ENCODE results near the gene PSMA1.
"Not testable (repeated sequence)": the region's sequence is repeated elsewhere in the genome, so short reads cannot be mapped to it uniquely, and the experiment has no call there.

The PSMA1 gene

DNA sequence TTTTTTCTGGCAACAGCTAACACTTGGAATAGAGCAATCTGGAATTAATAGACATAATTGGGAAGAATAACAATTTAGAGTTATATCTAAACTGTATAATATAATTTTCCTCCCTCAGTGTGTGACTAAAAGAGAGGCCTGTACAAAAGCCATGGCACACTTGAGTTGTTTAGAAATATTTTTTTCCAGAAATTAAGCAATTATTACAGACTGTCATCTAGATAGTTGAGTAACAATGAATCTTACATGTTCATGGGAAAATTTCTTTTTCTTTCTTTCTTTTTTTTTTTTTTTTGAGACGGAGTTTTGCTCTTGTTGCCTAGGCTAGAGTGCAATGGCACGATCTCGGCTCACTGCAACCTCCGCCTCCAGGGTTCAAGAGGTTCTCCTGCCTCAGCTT, 15.0 kb upstream of the PSMA1 start:
- DNase-seq (ENCODE audit: low read depth, low spot score); H3K27ac ChIP-seq: not testable (repeated sequence)

DNA sequence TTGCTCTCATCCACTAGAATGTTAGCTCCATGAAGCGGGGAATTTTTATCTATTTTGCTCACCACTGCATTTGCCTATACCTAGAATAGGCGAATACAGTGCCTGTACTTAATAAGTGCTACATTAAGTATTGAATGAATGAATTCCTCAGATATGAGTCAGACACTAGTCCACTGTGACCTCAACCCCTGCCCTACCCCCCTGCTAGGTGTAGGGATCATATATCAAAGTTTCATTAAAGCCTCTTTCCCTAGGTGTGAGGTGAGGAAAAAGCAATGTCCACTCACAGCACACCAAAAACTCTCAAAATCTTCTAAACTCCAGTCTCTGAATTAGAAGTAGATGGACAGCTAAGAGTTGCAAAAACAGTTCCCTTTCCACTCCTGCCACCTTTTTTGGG, 9.8 kb upstream of the PSMA1 start:
- no peak for DNase-seq (ENCODE audit: low read depth, low spot score)
- no peak overlapping the region for H3K27ac ChIP-seq

DNA sequence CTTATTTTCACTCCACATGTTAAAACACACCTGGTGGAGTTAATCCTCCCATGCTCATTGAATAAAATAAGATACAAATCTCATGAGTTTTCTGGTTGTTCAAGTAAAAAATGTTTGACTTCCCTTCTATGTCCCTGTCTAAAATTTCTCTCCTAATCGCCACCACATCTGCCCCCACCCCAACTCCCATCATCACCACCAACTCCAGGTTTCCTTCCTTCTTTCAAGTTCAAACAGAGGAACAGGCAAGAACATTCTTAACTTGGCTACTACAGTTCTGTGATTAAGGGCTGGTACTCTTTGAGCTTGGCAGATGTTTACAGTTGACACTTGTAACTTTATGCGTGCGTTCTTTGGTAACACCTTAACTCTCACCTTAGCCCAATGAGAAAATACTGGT, 9.1 kb upstream of the PSMA1 start:
- no peak for DNase-seq (ENCODE audit: low read depth, low spot score)
- H3K27ac ChIP-seq, result no peak overlapping the region

DNA sequence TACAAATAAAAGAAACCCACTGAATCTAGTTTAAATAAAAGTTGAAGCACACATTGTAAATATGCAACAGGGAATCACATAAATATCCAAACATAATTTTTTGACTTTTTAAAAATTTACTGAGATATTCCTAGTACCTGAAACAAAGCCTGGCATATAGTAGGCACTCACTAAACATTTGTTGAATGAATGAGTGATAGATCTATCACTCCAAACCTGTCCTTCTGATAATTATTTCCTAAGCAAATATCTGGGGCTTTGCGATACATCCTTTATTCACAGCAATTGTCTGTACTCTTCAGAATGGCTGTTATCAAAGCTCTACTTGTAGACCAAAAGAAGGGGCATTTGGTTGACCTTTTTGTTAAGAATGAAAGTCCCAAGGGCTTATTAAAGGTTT, 2.6 kb upstream of the PSMA1 start:
- H3K27ac ChIP-seq, result no peak overlapping the region

DNA sequence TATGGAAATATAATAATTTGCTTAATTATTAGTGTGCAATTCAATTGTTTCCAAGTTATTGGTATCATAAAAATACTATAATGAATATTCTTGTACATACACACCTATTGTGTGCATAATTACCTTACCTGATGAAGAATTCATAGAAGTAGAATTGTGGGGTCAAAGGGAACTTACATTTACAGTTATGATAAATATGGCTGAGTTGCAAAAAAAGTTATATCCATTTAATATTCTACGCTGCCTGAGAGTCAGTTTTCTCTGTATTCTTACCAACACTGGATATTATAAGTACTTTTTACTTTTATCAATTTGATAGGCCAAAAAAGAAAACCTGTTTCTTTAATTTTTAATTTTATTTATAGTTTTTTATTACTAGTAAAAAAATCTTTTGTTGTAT, 2.1 kb upstream of the PSMA1 start:
- H3K27ac ChIP-seq, result no peak overlapping the region
- no peak for DNase-seq (ENCODE audit: low read depth, low spot score)

More for the DNA sequence above, 2.6 kb upstream of the PSMA1 start:
- no peak for DNase-seq (ENCODE audit: low read depth, low spot score)

DNA sequence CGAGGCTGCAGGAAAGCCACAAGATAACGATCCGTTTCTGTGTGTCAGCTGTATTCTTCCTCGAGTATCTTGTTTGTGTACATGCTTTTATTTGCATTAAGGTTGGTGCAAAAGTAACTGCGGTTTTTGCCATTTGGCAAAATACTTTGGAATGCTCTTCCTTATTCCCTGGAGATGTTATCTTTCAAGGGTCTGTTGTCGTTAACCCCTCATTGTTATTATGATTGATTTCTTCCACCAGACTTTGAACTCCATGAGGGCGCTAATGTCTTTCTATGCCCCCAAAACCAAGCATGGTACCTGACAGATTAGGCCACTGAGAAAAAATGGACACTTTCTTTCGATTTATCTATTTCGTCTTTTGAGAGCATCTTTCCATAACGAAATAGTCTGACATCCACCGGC, 563 bp upstream of the PSMA1 start:
- no peak for DNase-seq (ENCODE audit: low read depth, low spot score)
- peak overlapping the region; percentile 93 for H3K27ac ChIP-seq

DNA sequence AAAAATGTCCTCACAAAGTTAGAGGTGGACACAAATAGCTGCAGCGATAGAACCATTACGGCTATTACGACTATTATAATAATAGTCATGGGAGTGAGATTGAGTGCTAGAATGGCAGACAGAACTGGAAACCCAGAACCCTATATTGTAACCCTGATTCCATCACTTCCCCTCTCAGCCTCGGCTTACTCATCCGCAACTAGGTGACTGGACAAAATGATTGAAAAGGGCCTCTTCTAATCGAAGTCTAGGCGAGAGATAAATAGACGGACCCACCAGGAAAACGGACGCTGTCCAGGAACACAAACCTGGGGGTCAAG, 629 bp downstream of the PSMA1 start:
- peak overlapping the region; percentile 93 for H3K27ac ChIP-seq
- no peak for DNase-seq (ENCODE audit: low read depth, low spot score)

DNA sequence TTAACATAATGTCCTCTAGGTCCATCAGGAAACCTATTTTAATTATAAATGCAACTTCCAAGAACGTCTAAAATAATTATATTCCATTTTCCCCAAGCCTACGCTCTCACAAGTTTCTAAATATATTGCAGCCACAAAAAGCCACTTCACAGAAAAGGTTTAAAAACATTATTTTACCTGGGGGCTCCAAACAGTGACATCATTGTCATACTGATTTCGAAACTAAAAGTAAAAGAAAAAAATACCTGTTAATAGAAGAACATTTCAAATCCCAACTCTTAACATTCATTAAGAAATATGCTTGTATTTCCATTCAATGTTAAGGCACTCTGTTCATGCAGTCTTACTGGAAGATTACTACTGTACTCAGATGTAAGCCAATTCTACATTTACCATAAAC, 1.4 kb downstream of the PSMA1 start:
- no peak for DNase-seq (ENCODE audit: low read depth, low spot score)
- H3K27ac ChIP-seq, result peak overlapping the region; percentile 93

DNA sequence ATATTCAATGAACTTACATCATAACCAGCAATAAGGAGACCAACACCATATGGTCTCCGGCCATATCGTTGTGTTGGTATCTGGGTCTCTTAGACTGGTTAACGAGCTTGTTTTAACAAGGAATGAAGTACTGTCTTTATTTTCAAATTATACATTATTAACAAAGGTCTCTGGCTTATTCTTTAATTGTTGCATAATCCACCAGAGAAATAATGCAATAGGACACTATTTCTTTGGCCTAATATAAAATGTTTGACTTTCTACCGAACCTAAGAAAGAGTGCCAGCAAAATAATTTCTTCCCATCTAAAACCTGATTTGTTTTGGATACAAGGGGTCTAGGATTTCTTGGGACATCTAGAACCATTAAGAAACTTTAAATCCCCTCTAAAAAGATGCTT, 6.4 kb downstream of the PSMA1 start:
- no peak for DNase-seq (ENCODE audit: low read depth, low spot score)

DNA sequence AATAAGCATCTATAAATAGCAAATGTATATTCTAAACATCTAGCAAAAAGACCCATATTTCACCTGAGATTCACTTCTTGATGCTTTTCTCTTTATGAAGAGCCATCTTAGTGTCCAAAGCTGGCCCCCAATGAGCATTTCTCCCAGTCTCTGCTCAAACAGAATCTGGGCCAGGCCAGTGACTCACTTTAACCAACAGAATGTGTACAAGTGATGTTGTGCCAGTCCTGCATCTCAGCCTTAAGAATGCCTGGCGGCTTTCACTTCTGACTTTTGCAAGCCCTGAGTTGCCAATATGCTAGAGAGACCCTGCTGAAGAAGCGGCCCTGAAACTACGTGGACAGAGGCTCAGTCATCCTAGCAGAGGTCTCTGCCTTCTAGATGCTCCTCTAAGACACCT, 13.7 kb downstream of the PSMA1 start:
- DNase-seq (ENCODE audit: low read depth, low spot score), result no peak
- H3K27ac ChIP-seq, result no peak overlapping the region

More for the DNA sequence above, 6.4 kb downstream of the PSMA1 start:
- no peak overlapping the region for H3K27ac ChIP-seq

DNA sequence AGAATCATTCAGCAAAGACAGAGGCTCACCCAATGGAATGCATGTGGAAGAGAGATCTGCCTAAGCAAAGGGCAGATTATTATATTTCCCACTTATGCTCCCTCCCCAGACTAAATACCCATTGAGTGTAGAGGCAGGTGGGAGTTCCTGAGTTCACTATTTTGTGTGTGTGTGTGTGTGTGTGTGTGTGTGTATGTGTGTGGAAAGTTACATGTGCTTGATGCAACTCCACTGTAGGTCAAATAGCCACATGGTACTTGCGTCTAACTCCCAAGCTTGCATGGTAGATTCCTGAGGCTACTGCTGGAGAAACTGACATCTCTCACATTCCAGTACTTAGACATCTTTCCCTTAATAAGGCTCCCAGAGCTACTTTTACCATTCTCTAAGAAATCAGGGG, 17.2 kb downstream of the PSMA1 start:
- H3K27ac ChIP-seq, result no peak overlapping the region
- no peak for DNase-seq (ENCODE audit: low read depth, low spot score)

DNA sequence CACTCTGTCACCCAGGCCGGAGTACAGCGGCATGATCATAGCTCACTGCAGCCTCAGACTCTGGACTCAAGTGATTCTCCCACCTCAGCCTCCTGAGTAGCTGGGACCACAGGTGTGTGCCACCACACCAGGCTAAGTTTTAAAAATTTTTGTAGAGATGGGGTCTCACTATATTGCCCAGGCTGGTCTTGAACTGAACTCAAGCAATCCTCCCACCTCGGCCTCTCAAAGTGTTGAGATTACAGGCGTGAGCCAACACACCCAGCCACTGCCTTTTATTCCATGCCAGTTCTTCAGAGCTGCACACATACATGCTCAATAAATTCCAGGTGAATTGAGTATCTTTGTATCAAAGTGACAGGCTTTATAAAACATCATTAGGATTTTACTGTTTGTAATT, 18.1 kb downstream of the PSMA1 start:
- no peak for DNase-seq (ENCODE audit: low read depth, low spot score)
- H3K27ac ChIP-seq, result no peak overlapping the region

DNA sequence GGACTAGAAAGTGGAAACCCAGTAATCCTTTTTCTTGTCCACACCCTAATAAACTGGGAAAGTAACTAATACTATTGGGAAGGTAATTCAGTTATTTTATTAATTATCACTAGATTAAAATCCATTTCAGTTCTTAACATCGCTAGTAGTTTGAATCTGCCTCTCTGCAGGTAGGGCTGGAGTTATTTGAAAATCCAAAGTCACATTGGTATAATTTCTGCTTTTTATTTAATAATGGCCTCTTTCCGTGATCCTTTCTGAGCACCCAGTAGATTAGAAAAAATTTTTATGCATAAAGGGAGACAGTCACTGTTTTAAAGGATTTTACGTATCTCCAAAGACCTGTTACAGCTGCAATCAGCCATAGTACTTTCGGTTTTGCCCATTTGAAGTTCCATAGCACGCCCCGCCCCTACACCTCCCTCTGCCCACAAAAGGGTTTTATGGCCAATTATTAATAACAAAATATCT, 20.0 kb downstream of the PSMA1 start:
- peak overlapping the region; percentile 66 for H3K27ac ChIP-seq
- DNase-seq (ENCODE audit: low read depth, low spot score), result no peak

DNA sequence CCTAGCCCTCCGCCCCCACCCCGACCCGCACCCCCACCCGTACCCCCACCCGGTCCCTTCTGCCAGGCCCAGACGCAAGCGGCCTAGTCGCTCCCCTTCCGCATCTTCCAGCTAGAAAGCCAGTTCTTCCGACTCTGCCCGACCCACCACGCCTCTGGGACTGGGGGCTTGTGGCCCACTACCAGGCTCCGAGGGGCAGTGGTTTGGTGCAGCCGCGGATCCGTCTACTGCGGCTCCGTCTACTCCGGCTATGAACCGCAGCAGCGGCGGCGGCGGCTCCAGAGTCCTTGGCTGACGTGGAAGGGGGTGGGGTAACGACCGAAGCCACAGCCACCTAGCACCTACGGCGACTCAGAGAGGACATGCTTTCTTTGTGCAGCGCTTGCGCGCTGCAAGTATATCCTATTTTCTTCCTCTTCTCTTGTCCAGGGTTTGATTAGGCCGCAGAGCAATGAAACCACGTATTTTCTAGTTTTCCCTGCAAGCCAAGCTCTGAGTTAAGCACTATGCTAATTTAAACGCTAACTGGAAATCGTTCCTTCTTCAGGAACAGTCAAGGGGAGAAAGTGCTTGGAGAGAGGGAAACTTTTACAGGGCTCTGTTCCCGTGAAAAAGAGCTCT, 20.5 kb downstream of the PSMA1 start, which contains the start of gene COPB1:
TSS of gene COPB1 (minus strand) at position 252 of the 621 bp plus-strand sequence. CDS start 883 bp downstream, outside the sequence.
- peak; percentile 69 for DNase-seq (ENCODE audit: low read depth, low spot score)
- peak within 1 kb of the TSS; percentile 66 for H3K27ac ChIP-seq

DNA sequence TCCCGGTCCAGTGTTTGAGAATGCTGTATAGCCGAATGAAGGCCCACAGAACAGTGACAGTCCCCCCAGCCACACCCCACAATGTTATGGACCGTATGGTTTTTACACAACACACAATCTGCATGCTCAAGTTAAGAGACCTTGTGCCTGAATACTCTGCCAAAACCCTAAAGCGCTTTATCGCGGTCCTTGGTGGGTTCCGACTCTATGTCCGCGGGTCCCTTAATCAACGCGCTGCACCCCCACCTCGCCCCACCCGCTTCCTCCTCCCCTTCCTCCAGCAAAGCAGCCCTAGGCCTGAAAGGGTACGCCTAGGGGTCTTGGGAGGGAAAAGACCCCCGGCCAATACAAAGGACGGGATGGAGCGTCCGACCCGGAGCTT, 21.0 kb downstream of the PSMA1 start:
- peak overlapping the region; percentile 66 for H3K27ac ChIP-seq
- no peak for DNase-seq (ENCODE audit: low read depth, low spot score)

DNA sequence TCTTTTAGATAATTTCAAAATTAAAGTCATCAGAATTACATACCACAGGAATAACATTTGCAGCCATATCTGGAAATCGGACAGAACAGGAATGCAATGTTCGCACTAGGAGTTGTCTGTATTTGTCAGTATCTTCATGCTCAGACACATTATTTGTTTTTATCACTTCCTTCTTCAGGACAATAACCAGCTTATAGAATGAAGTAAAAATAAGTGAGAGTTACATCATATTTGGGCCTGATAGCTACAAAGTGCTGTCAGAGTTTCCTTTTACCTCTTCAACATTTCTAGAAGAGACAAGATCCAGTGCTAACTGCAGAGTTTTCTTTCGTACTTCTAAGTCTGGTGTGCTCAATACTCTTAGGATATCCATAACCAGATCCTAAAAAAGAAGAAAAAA, 39.5 kb downstream of the PSMA1 start:
- H3K27ac ChIP-seq, result peak overlapping the region; percentile 92
- no peak for DNase-seq (ENCODE audit: low read depth, low spot score)

DNA sequence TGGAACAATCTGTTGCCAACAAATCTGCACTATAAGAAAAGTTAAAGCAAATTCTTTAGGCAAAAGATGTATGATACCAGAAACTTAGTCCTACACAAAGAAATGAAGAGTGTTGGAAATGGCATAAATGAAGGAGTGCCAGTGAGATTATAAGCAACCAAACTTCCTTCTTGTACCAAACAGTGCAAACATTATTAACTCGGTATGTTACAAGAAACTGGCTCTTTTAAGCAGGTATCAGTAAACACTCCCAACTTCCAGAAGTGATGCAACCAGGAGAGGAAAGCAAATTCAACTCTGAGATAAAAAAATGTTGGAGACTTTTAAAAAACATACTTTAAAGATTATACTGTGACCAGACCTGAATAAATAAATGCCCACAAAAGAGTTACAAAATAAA, 49.1 kb downstream of the PSMA1 start:
- H3K27ac ChIP-seq, result no peak overlapping the region
- no peak for DNase-seq (ENCODE audit: low read depth, low spot score)

DNA sequence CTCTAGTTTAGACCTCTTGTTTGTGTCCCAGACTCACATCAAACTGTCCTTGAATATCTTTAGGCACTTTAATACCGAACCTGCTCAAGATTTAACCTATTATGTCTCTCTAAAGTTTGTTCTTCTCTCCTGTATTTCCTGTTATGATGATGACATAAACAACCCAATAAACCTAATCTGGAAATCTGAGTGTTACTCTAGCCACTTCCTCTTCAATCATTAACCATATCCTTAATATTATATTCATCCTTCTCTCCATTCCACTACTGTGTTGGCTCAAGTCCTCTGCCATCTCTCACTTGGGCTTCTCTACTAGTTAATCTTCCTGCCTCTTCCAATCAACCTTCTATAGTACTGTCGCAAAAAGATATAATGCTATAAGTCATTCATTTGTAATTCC, 56.6 kb downstream of the PSMA1 start:
- peak overlapping the region; percentile 5 for H3K27ac ChIP-seq
- no peak for DNase-seq (ENCODE audit: low read depth, low spot score)

DNA sequence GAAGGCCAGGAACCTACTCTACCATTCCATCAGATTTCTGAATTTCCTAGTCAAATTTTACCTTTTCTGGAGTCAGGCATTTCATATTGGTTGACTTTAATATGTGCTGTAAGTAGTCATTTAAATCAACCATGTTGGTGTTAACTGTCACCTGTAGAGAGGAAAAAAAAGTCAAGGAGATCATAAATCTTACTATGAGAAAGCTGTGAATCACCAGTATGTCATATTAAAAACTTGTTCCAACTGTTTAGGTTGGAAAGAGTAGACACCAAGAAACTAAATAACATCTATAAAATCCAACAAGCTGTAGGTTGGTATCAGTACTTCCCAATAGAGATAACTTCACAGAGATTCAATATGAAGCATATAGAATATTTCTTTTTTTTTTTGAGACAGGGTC, 60.0 kb downstream of the PSMA1 start:
- H3K27ac ChIP-seq, result peak overlapping the region; percentile 1
- DNase-seq (ENCODE audit: low read depth, low spot score), result no peak

DNA sequence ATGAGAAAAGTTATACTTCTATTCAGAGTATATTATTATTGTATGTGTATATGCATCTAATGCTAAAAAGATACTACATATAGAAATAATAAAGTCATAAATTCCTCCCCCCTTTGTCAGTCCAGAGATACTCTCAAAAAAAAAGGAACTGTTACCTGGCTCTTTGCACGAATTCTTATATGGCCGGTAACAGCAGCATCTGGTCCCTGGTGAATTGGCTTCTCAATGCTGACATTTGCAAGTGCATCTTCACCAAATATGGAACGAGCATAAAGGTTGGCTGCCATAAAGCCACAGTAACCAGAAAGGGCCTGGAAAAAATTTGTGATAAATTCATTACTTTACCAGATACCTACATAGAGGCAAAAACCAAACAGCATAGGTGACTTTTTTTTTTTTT, 61.8 kb downstream of the PSMA1 start:
- DNase-seq (ENCODE audit: low read depth, low spot score), result no peak
- H3K27ac ChIP-seq, result no peak overlapping the region

DNA sequence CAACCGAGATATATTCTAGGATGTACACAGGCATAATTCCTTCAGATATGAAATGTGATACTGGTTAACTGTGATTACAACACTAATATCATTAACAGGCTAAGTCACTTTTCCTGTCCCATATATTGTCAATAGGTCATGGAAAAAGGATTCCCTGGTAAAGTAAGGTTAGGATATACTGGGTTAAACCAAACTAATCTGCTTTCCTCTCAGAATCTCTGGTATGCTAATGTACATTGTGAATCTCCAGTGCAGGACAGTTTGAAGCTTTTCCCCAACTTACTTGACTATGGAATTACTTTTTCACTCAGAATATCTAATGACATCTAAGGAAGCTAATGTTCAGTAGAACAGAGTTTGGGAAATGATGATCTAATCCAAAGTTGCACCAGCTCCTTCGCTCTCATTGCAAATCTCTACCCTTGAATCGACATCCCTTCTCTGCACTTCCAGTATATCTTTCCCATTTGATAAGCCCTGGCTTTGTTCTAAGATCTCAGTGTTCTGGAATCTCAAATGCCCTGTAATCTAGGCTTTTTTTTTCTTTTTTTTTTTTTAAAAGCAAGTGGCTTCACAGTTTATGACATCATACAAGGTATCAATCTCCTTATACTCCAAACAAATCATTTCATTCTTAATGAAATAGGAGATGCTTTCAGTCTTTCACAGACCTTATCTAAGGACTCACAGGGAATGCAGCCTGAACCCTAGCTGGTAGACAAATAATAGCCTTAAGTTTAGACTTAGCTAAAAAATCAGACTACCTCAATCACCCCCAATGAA, 64.3 kb downstream of the PSMA1 start:
- DNase-seq (ENCODE audit: low read depth, low spot score), result no peak
- H3K27ac ChIP-seq, result peak overlapping the region; percentile 14
